Natural killer cell (primary cell): ENCODE measurements around the gene RAP1B. TPM values are rescaled to one million over a fixed set of nuclear protein-coding genes. Genes with fewer than 3 reads are reported as not detected.

Source experiments
- ATAC-seq, 3 donors: fragments of 150-1000 bp in 2 of 3; fragments of 200-7000 bp in 1 of 3; cut with Tn5 transposase; 1 replicate in 1 of 3; 2 replicates in 2 of 3; pipeline ENCODE4 v1.10.0; 2021; ENCODE audit warnings: mild to moderate bottlenecking in 2 of 3, moderate library complexity in 2 of 3
- DNase-seq, 2 donors: peaks; one replicate each; pipeline versions ENCODE4 v3.0.0 to v3.0.0-alpha.2; 2013 to 2021; ENCODE audit warnings: mixed read lengths in 1 of 2
- H3K27ac ChIP-seq: one replicate; pipeline ENCODE4 v1.5.1; 2013; ENCODE audit warnings: mild to moderate bottlenecking, low read length
- H3K27me3 ChIP-seq: one replicate; pipeline ENCODE4 v1.6.1; 2013; ENCODE audit warnings: low read length; ENCODE audit not compliant: control insufficient read depth, insufficient read depth
- H3K36me3 ChIP-seq: one replicate; pipeline ENCODE4 v1.6.1; 2013; ENCODE audit warnings: low read length; ENCODE audit not compliant: control insufficient read depth, insufficient read depth
- H3K4me1 ChIP-seq: one replicate; pipeline ENCODE4 v1.6.1; 2013; ENCODE audit warnings: low read length; ENCODE audit not compliant: control insufficient read depth, insufficient read depth
- H3K4me3 ChIP-seq: one replicate; pipeline ENCODE4 v1.5.1; 2013; ENCODE audit warnings: low read length
- H3K9me3 ChIP-seq: one replicate; pipeline ENCODE4 v1.6.1; 2013; ENCODE audit warnings: low read length; ENCODE audit not compliant: control insufficient read depth, insufficient read depth
- H3K27ac Mint-ChIP-seq, 2 donors: one replicate each; pipeline ENCODE4 v1.8.0; 2022; ENCODE audit warnings: mild to moderate bottlenecking in 2 of 2, mixed read lengths in 2 of 2, moderate library complexity in 1 of 2
- H3K27me3 Mint-ChIP-seq, 2 donors: one replicate each; pipeline ENCODE4 v1.8.0; 2022; ENCODE audit warnings: low read depth in 2 of 2, mixed read lengths in 2 of 2
- H3K36me3 Mint-ChIP-seq: one replicate; pipeline ENCODE4 v1.8.0; 2022; ENCODE audit warnings: mixed read lengths
- H3K4me1 Mint-ChIP-seq, 2 donors: one replicate each; pipeline ENCODE4 v1.8.0; 2022; ENCODE audit warnings: mixed read lengths in 2 of 2
- H3K4me3 Mint-ChIP-seq: one replicate; pipeline ENCODE4 v1.8.0; 2022; ENCODE audit warnings: mild to moderate bottlenecking, moderate library complexity, mixed read lengths
- H3K9me3 Mint-ChIP-seq, 2 donors: one replicate each; pipeline ENCODE4 v1.8.0; 2022; ENCODE audit warnings: mixed read lengths in 2 of 2
- WGBS: methylation state at CpG from one replicate; pipeline ENCODE4 v1.1.7; 2013; ENCODE audit warnings: missing lambda C conversion rate; ENCODE audit not compliant: insufficient coverage; 5-methylcytosine and 5-hydroxymethylcytosine counted together
- intact Hi-C: fragments of 100-400 bp; cut with micrococcal nuclease; formaldehyde crosslinking; loops from one replicate; pipeline ENCODE4 v1.14.2; 2022
- total RNA-seq, 4 donors: library from RNA; stranded (reverse); fragments of 120-200 nt in 1 of 4; gene quantifications; one replicate each; pipeline versions ENCODE4 v1.2.3 to v1.2.4, GENCODE V29; 2013 to 2022
- TF ChIP-seq, protein P1 (sequence below): fragments of 200-600 bp; IDR thresholded peaks from one replicate; pipeline ENCODE4 v1.8.0; 2022; ENCODE audit warnings: antibody characterized with exemption

RAP1B gene
- total RNA-seq, 3 donors from 2014 or later (not counting 1 experiment from before 2014, with no cell fraction given), result 517 to 664 (median 572) TPM

- Mint-ChIP-seq H3K27me3 (no peaks in the 10 kb centered on the region), H3K36me3 (peaks cover 17% of the 10 kb centered on the region), H3K27ac (peak overlapping the region; percentile 84 to 95), H3K9me3 (no peaks in the 10 kb centered on the region), H3K4me3 (peak overlapping the region; percentile 98), H3K4me1 (peaks cover 64 to 68% of the 10 kb centered on the region in 2 donors)
- Histone ChIP-seq H3K4me3 (peak overlapping the region; percentile 100), H3K9me3 (no peaks in the 10 kb centered on the region), H3K27me3 (no peaks in the 10 kb centered on the region), H3K4me1 (peaks cover 33% of the 10 kb centered on the region), H3K27ac (peak overlapping the region; percentile 99), H3K36me3 (peaks cover 14% of the 10 kb centered on the region)
- intact Hi-C loops, result loop anchor here (2.0 to 5.0 kb wide), 5 partner anchors 35 to 248 kb away; partner anchors contain the start of gene NUP107
- DNase-seq (peak in 1 of 2 donors; percentile 62), ATAC-seq (no peak)
- WGBS, result 10% methylated on average over 6 of the region's 6 CpGs
- TF ChIP-seq, protein P1, sequence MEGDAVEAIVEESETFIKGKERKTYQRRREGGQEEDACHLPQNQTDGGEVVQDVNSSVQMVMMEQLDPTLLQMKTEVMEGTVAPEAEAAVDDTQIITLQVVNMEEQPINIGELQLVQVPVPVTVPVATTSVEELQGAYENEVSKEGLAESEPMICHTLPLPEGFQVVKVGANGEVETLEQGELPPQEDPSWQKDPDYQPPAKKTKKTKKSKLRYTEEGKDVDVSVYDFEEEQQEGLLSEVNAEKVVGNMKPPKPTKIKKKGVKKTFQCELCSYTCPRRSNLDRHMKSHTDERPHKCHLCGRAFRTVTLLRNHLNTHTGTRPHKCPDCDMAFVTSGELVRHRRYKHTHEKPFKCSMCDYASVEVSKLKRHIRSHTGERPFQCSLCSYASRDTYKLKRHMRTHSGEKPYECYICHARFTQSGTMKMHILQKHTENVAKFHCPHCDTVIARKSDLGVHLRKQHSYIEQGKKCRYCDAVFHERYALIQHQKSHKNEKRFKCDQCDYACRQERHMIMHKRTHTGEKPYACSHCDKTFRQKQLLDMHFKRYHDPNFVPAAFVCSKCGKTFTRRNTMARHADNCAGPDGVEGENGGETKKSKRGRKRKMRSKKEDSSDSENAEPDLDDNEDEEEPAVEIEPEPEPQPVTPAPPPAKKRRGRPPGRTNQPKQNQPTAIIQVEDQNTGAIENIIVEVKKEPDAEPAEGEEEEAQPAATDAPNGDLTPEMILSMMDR, result no peak
Measured at GRCh38 chr12:68612697-68613096, 2.0 kb downstream of the RAP1B start.

- no peaks in the 10 kb centered on the region for H3K27me3 Mint-ChIP-seq
- ATAC-seq (peak in 1 of 3 donors; percentile 12), DNase-seq (peak in 1 of 2 donors; percentile 66)
- Histone ChIP-seq H3K36me3 (peaks cover 14% of the 10 kb centered on the region), H3K27me3 (no peaks in the 10 kb centered on the region), H3K4me3 (peak overlapping the region; percentile 100), H3K27ac (peak overlapping the region; percentile 99), H3K9me3 (no peaks in the 10 kb centered on the region), H3K4me1 (peaks cover 39% of the 10 kb centered on the region)
- no peaks in the 10 kb centered on the region for H3K9me3 Mint-ChIP-seq
- intact Hi-C loops, result loop anchor here (2.0 to 5.0 kb wide), 5 partner anchors 34 to 249 kb away; partner anchors contain the start of gene NUP107
- TF ChIP-seq, protein P1, result no peak
- peak overlapping the region; percentile 84 to 95 for H3K27ac Mint-ChIP-seq
- H3K4me1 Mint-ChIP-seq, result peaks cover 61 to 65% of the 10 kb centered on the region in 2 donors
- H3K36me3 Mint-ChIP-seq, result peaks cover 17% of the 10 kb centered on the region
- 22% methylated on average over 9 of the region's 18 CpGs for WGBS
- H3K4me3 Mint-ChIP-seq, result peak overlapping the region; percentile 98
Measured at GRCh38 chr12:68613209-68613904, 2.7 kb downstream of the RAP1B start.

GRCh38 chr12:68614105-68614679 is 3.5 kb downstream of the RAP1B start:
- Mint-ChIP-seq H3K27me3 (no peaks in the 10 kb centered on the region), H3K27ac (peak overlapping the region; percentile 84 to 95), H3K4me1 (peaks cover 69 to 73% of the 10 kb centered on the region in 2 donors), H3K4me3 (peak overlapping the region; percentile 98), H3K36me3 (peaks cover 17% of the 10 kb centered on the region), H3K9me3 (no peaks in the 10 kb centered on the region)
- no peak for ATAC-seq
- intact Hi-C loops, result loop anchor here (5.0 kb wide), 4 partner anchors 33 to 162 kb away; partner anchors contain the start of gene NUP107
- H3K27ac ChIP-seq, result peak overlapping the region; percentile 99
- H3K27me3 ChIP-seq, result no peaks in the 10 kb centered on the region
- H3K4me3 ChIP-seq, result peak overlapping the region; percentile 100
- TF ChIP-seq, protein P1, result no peak
- peaks cover 14% of the 10 kb centered on the region for H3K36me3 ChIP-seq
- 30% methylated on average over 2 of the region's 5 CpGs for WGBS
- DNase-seq, result no peak
- H3K9me3 ChIP-seq, result no peaks in the 10 kb centered on the region
- peaks cover 43% of the 10 kb centered on the region for H3K4me1 ChIP-seq
